Neural progenitor cell (in vitro differentiated cells): Measurements from ENCODE around the gene RAPGEF4. TPM values are rescaled to one million over a fixed set of nuclear protein-coding genes. Genes with fewer than 3 reads are reported as not detected.

Experiments
- DNase-seq: peaks from one replicate; pipeline ENCODE4 v3.0.0-alpha.2; 2016; ENCODE audit warnings: low spot score
- H2AFZ ChIP-seq: fragments of 200-600 bp; sonication (generic); replicated peaks from 2 replicates; pipeline ENCODE4 v1.6.1; 2016; ENCODE audit warnings: antibody characterized with exemption
- H3F3A ChIP-seq: fragments of 200-600 bp; sonication (generic); 2 replicates; pipeline ENCODE4 v1.6.1; 2016; ENCODE audit warnings: antibody characterized with exemption, low read depth
- H3K27ac ChIP-seq: fragments of 200-600 bp; sonication (generic); 2 replicates; pipeline ENCODE4 v1.5.1; 2016; ENCODE audit warnings: mild to moderate bottlenecking
- H3K27me3 ChIP-seq: fragments of 200-600 bp; sonication (generic); 2 replicates; pipeline ENCODE4 v1.6.1; 2016; ENCODE audit warnings: mild to moderate bottlenecking, moderate library complexity
- H3K36me3 ChIP-seq: fragments of 200-600 bp; sonication (generic); 2 replicates; pipeline ENCODE4 v1.5.1; 2016
- H3K4me1 ChIP-seq: fragments of 200-600 bp; sonication (generic); 2 replicates; pipeline ENCODE4 v1.6.1; 2016; ENCODE audit warnings: mixed run types
- H3K4me2 ChIP-seq: fragments of 200-600 bp; sonication (generic); 2 replicates; pipeline ENCODE4 v1.6.1; 2016
- H3K4me3 ChIP-seq: fragments of 200-600 bp; sonication (generic); 2 replicates; pipeline ENCODE4 v1.5.1; 2016
- H3K79me2 ChIP-seq: fragments of 200-600 bp; sonication (generic); 2 replicates; pipeline ENCODE4 v1.6.1; 2016; ENCODE audit warnings: low read depth
- H3K9ac ChIP-seq: fragments of 200-600 bp; sonication (generic); 2 replicates; pipeline ENCODE4 v1.6.1; 2016
- H3K9me3 ChIP-seq: fragments of 200-600 bp; sonication (generic); 2 replicates; pipeline ENCODE4 v1.5.1; 2016; ENCODE audit warnings: low read depth
- H4K20me1 ChIP-seq: fragments of 200-600 bp; sonication (generic); 2 replicates; pipeline ENCODE4 v1.6.1; 2016; ENCODE audit warnings: low read depth
- H3K27ac Mint-ChIP-seq: 3 replicates; pipeline ENCODE4 v1.8.0; 2021; ENCODE audit warnings: mixed read lengths
- H3K27me3 Mint-ChIP-seq: 2 replicates; pipeline ENCODE4 v1.8.0; 2022; ENCODE audit warnings: low read depth, mild to moderate bottlenecking, inconsistent platforms, moderate library complexity, mixed read lengths; ENCODE audit not compliant: insufficient read depth
- H3K36me3 Mint-ChIP-seq: 3 replicates; pipeline ENCODE4 v1.8.0; 2021; ENCODE audit warnings: mixed read lengths
- H3K4me1 Mint-ChIP-seq: 3 replicates; pipeline ENCODE4 v1.8.0; 2021; ENCODE audit warnings: mixed read lengths
- H3K4me3 Mint-ChIP-seq: 3 replicates; pipeline ENCODE4 v1.8.0; 2021; ENCODE audit warnings: mild to moderate bottlenecking, moderate library complexity, mixed read lengths
- H3K9me3 Mint-ChIP-seq: 3 replicates; pipeline ENCODE4 v1.8.0; 2020; ENCODE audit warnings: mixed read lengths
- CTCF ChIP-seq: fragments of 200-600 bp; sonication (generic); IDR thresholded peaks from 2 replicates; pipeline ENCODE4 v1.5.1; 2017; ENCODE audit warnings: antibody characterized with exemption, mild to moderate bottlenecking
- EZH2 ChIP-seq: fragments of 200-600 bp; sonication (generic); IDR thresholded peaks from 2 replicates; pipeline ENCODE4 v1.6.1; 2017; ENCODE audit warnings: antibody characterized with exemption, mild to moderate bottlenecking, moderate library complexity
- EZH2phosphoT487 ChIP-seq: fragments of 200-600 bp; sonication (generic); IDR thresholded peaks from 2 replicates; pipeline ENCODE4 v1.6.1; 2017; ENCODE audit warnings: antibody characterized with exemption
- total RNA-seq: library from RNA; depleted of rRNA; stranded (reverse); fragments of >200 nt; gene quantifications from 2 replicates; pipeline ENCODE4 v1.2.3, GENCODE V29; 2015; ENCODE audit warnings: low replicate concordance

The RAPGEF4 gene
- total RNA-seq, 1 donor from 2014 or later = 1.8 TPM

- Histone ChIP-seq H4K20me1 (no peaks in the 10 kb centered on the region), H2AFZ (no peak overlapping the region), H3K9ac (no peak overlapping the region), H3K36me3 (no peaks in the 10 kb centered on the region), H3K79me2 (no peaks in the 10 kb centered on the region), H3K4me3 (no peak overlapping the region), H3F3A (no peaks in the 10 kb centered on the region), H3K4me2 (no peak overlapping the region), H3K27ac (no peak overlapping the region), H3K9me3 (no peaks in the 10 kb centered on the region), H3K4me1 (no peaks in the 10 kb centered on the region), H3K27me3 (no peaks in the 10 kb centered on the region)
- no peak for DNase-seq
- Mint-ChIP-seq H3K4me1 (peaks cover 17% of the 10 kb centered on the region), H3K36me3 (no peaks in the 10 kb centered on the region), H3K27me3 (peaks cover 3% of the 10 kb centered on the region), H3K4me3 (no peak overlapping the region), H3K9me3 (no peaks in the 10 kb centered on the region), H3K27ac (no peak overlapping the region)
- TF ChIP-seq EZH2 = no peak
- no peak for TF ChIP-seq CTCF
- TF ChIP-seq EZH2phosphoT487 = no peak
Observed at GRCh38 chr2:172967036-172967982, 231.7 kb downstream of the RAPGEF4 start.

- DNase-seq = no peak
- H3K36me3 Mint-ChIP-seq = no peaks in the 10 kb centered on the region
- H3K9me3 ChIP-seq = no peaks in the 10 kb centered on the region
- H3K9me3 Mint-ChIP-seq = no peaks in the 10 kb centered on the region
- no peaks in the 10 kb centered on the region for H3K27me3 ChIP-seq
- H3K36me3 ChIP-seq = no peaks in the 10 kb centered on the region
- peak overlapping the region; percentile 5 for H3K27ac Mint-ChIP-seq
- H3K4me3 Mint-ChIP-seq = no peak overlapping the region
- H4K20me1 ChIP-seq = no peaks in the 10 kb centered on the region
- no peak overlapping the region for H3K9ac ChIP-seq
- H3K27me3 Mint-ChIP-seq = peaks cover 3% of the 10 kb centered on the region
- H3F3A ChIP-seq = no peaks in the 10 kb centered on the region
- no peak overlapping the region for H3K4me2 ChIP-seq
- H3K4me1 ChIP-seq = no peaks in the 10 kb centered on the region
- H3K4me1 Mint-ChIP-seq = peaks cover 17% of the 10 kb centered on the region
- no peak overlapping the region for H3K4me3 ChIP-seq
- H3K27ac ChIP-seq = no peak overlapping the region
- H3K79me2 ChIP-seq = no peaks in the 10 kb centered on the region
- H2AFZ ChIP-seq = no peak overlapping the region
- no peak for TF ChIP-seq EZH2phosphoT487
- no peak for TF ChIP-seq CTCF
- TF ChIP-seq EZH2 = no peak
Observed at GRCh38 chr2:172968061-172968469, 232.4 kb downstream of the RAPGEF4 start.

- Mint-ChIP-seq H3K27ac (no peak overlapping the region), H3K9me3 (no peaks in the 10 kb centered on the region), H3K4me1 (peaks cover 17% of the 10 kb centered on the region), H3K27me3 (peaks cover 3% of the 10 kb centered on the region), H3K4me3 (no peak overlapping the region), H3K36me3 (no peaks in the 10 kb centered on the region)
- Histone ChIP-seq H3F3A (no peaks in the 10 kb centered on the region), H3K79me2 (no peaks in the 10 kb centered on the region), H4K20me1 (no peaks in the 10 kb centered on the region), H3K27ac (no peak overlapping the region), H3K4me3 (no peak overlapping the region), H3K36me3 (no peaks in the 10 kb centered on the region), H3K9ac (no peak overlapping the region), H3K4me1 (no peaks in the 10 kb centered on the region), H3K9me3 (no peaks in the 10 kb centered on the region), H3K27me3 (no peaks in the 10 kb centered on the region), H3K4me2 (no peak overlapping the region), H2AFZ (no peak overlapping the region)
- DNase-seq = no peak
- TF ChIP-seq EZH2 = no peak
- no peak for TF ChIP-seq CTCF
- TF ChIP-seq EZH2phosphoT487 = no peak
Observed at GRCh38 chr2:172969166-172969565, 233.5 kb downstream of the RAPGEF4 start.
